NB4 (cell line): Measurements from ENCODE around the gene RACGAP1.

ENCODE experiments used
- CTCF ChIP-seq: IDR thresholded peaks from one replicate; pipeline ENCODE4 v1.5.1; 2012; ENCODE audit warnings: low read depth, low read length
- MAX ChIP-seq: IDR thresholded peaks from 2 replicates; pipeline ENCODE4 v1.6.1; 2011; ENCODE audit warnings: low read depth, low read length
- POLR2A ChIP-seq: IDR thresholded peaks from 2 replicates; pipeline ENCODE4 v1.6.1; 2011; ENCODE audit warnings: mild to moderate bottlenecking; ENCODE audit not compliant: insufficient read length; ENCODE audit errors: extremely low read depth

GRCh38 chr12:49946497-49946896 is 78.8 kb downstream of the RACGAP1 start:
- no peak for TF ChIP-seq CTCF
- no peak for TF ChIP-seq POLR2A
- TF ChIP-seq MAX = no peak
